Forelimb muscle (tissue), 1 donor: ENCODE measurements around the gene MCTP1. TPM values are rescaled to one million over a fixed set of nuclear protein-coding genes. Genes with fewer than 3 reads are reported as not detected.

Experiments used
- DNase-seq: peaks from one replicate; pipeline ENCODE4 v3.0.0-alpha.2; 2013; ENCODE audit warnings: low read depth
- polyA plus RNA-seq: library from polyadenylated mRNA; unstranded; fragments of 120-200 nt; gene quantifications from one replicate; pipeline ENCODE4 v1.2.1, GENCODE V29; 2013; ENCODE audit not compliant: insufficient read length

MCTP1 gene
- polyA plus RNA-seq, 1 donor = 7.2 TPM

GRCh38 chr5:94702729-94703128 is 582.2 kb downstream of the MCTP1 start:
- DNase-seq = no peak

- DNase-seq = no peak
Observed at GRCh38 chr5:94700592-94700991, 584.3 kb downstream of the MCTP1 start.

GRCh38 chr5:94699562-94699961 is 585.3 kb downstream of the MCTP1 start:
- DNase-seq = no peak

GRCh38 chr5:94698197-94698596 is 586.7 kb downstream of the MCTP1 start:
- DNase-seq = no peak

GRCh38 chr5:94694671-94695070 is 590.2 kb downstream of the MCTP1 start:
- DNase-seq = no peak

- no peak for DNase-seq
Observed at GRCh38 chr5:94693845-94694370, 591.0 kb downstream of the MCTP1 start.

- peak; percentile 22 for DNase-seq
Observed at GRCh38 chr5:94693043-94693822, 591.7 kb downstream of the MCTP1 start.

- DNase-seq = no peak
Observed at GRCh38 chr5:94692581-94692980, 592.3 kb downstream of the MCTP1 start.

- DNase-seq = no peak
Observed at GRCh38 chr5:94691949-94692348, 592.9 kb downstream of the MCTP1 start.

GRCh38 chr5:94691291-94691690 is 593.6 kb downstream of the MCTP1 start:
- no peak for DNase-seq

GRCh38 chr5:94690778-94691177 is 594.1 kb downstream of the MCTP1 start:
- DNase-seq = no peak

- no peak for DNase-seq
Observed at GRCh38 chr5:94689908-94690307, 595.0 kb downstream of the MCTP1 start.

- DNase-seq = no peak
Observed at GRCh38 chr5:94682814-94683520, 601.9 kb downstream of the MCTP1 start.

- no peak for DNase-seq
Observed at GRCh38 chr5:94675965-94676618, 608.8 kb downstream of the MCTP1 start.

GRCh38 chr5:94674490-94675382 is 610.2 kb downstream of the MCTP1 start:
- DNase-seq = no peak

GRCh38 chr5:94672746-94673145 is 612.1 kb downstream of the MCTP1 start:
- DNase-seq = no peak

- DNase-seq = no peak
Observed at GRCh38 chr5:94670726-94671125, 614.2 kb downstream of the MCTP1 start.

GRCh38 chr5:94667937-94668336 is 617.0 kb downstream of the MCTP1 start:
- no peak for DNase-seq

- DNase-seq = no peak
Observed at GRCh38 chr5:94661086-94661485, 623.8 kb downstream of the MCTP1 start.

GRCh38 chr5:94660506-94660905 is 624.4 kb downstream of the MCTP1 start:
- no peak for DNase-seq

- DNase-seq = no peak
Observed at GRCh38 chr5:94658272-94658671, 626.6 kb downstream of the MCTP1 start.
